GM21367 (cell line): ENCODE results near the gene FNBP1.

Experiments
- ATAC-seq: cut with Tn5 transposase; IDR thresholded peaks from one replicate; pipeline ENCODE4 v1.9.1; 2021; ENCODE audit not compliant: unreplicated experiment

The FNBP1 gene

GRCh38 chr9:130042885-130043653 lies at the start of gene FNBP1:
Gene FNBP1 (minus strand): TSS chr9:130043189. CDS start chr9:130042975, 214 bp downstream.
- ATAC-seq, result peak; percentile 37

DNA sequence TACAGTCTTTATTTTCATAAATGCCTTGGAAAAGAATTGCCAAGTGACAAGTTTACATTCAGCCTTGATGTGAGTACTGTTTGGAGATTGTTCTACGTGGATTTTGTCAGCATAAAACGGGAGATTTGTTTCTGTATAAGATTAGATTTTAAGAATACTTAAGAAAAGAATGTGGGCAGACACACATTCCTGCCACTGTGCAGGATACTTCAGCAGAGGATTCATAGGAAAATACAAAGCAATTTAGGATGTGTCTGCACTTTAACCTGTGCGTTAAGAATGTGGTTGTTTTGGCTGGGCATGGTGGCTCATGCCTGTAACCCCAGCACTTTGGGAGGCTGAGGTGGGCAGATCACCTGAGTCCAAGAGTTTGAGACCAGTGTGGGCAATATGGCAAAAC lies 47.9 kb upstream of the FNBP1 start:
- ATAC-seq, result no peak

- ATAC-seq, result no peak
Measured at GRCh38 chr9:130089141-130089540, 46.2 kb upstream of the FNBP1 start.

DNA sequence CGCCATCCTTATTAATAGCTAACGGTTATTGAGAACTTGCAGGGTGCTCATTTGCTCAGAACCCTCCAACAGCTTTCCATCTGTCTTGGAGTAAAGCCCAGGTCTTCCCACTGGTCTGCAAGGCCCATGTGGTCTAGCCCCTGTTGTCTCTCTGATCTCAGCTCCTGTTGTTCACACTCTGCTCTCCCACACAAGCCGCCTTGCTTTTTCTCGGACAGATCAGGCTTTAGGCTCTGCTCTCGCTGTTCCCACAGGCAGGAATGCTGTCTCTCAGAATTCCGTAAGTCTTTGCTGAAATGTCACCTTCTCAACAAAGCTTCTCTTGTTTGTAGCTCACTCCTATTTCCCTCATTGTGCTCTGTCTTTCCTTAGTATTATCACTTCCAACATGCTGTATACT lies 45.1 kb upstream of the FNBP1 start:
- ATAC-seq, result no peak

GRCh38 chr9:130084337-130084736 lies 41.3 kb upstream of the FNBP1 start:
- no peak for ATAC-seq

- no peak for ATAC-seq
Measured at GRCh38 chr9:130078547-130078946, 35.6 kb upstream of the FNBP1 start.

DNA sequence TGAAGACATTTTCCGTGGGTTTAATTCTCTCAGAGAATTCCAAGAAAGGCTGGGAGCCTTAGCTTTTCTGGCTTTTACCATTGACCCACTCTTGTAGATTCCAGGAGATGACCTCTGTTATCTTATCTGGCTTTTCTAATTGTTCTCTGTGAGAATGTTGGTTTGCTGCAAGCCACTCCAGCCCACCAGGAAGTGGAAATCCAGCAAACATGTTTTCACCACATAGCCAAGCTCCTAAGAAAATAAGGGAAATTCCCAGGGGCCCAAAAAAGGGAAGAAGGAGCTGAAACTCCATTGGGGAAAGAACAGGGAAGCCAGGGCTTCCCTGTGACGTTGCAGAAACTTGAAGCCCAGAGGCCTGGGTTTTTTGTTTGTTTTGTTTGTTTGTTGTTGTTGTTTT lies 30.4 kb upstream of the FNBP1 start:
- no peak for ATAC-seq

DNA sequence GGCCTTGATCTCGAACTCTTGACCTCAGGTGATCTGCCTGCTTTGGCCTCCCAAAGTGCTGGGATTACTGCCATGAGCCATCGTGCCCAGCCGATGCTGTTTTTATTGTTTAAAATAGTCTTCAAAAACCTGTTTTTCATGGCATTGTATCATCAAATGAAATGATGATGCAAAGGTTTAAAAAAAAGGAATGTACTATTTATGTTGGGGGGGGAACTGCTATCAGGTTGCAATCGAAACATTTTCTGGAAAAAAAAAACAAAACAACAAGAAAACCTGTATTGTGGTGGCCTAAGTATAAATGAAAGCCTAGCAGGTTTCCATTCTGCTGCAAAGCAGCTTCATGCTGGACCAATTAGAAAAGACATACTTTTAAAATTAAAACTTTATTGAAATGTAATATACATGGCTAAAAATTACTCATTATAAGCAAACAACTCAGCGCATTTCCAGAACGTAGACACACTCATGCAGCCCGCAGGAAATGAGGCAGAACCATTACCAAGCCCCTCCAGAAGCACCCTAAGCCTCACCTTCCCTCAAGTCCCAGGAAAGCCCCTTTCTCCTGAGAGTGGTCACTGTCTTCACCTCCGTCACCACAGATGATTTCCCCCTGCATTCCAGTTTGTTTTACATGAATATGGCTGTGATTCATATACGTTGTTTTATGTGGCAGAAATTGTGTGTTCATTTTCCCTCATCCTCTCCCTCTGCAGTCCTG lies 29.7 kb upstream of the FNBP1 start:
- no peak for ATAC-seq

DNA sequence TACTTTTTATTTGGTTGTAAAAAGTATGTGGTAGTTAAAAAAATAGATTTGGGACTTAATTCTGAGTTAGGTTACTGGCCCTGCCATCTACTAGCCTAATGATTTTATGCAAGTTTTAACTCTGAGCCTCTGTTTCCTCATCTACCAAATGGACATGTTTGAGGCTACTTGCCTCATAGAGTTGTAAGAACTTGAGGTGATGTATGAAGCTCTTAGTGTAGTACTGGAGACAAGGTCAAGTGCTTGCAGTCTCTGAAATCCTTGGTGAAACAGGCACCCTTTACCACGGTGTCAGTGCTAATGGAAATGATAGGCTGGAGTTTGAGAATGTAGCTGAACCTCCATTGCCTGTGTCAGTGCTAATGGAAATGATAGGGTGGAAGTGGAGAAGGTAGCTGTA lies 26.1 kb upstream of the FNBP1 start:
- no peak for ATAC-seq

DNA sequence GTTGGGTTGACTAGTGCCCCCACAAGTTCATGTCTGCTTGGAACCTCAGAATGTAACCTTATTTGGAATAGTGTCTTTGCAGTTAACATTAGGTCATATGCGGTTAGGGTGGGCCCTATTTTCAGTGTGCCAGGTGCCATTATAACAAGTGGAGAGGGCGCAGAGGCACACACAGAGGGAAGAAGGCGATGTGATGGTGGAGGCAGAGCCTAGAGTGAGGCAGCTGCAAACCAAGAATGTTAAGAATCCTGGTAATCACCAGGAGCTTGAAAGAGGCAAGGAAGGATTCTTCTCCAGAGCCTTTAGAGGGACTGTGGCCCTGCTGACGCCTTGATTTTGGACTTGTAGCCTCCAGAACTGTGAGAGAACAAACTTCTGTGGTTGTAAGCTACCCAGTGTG lies 21.6 kb upstream of the FNBP1 start:
- ATAC-seq, result no peak

DNA sequence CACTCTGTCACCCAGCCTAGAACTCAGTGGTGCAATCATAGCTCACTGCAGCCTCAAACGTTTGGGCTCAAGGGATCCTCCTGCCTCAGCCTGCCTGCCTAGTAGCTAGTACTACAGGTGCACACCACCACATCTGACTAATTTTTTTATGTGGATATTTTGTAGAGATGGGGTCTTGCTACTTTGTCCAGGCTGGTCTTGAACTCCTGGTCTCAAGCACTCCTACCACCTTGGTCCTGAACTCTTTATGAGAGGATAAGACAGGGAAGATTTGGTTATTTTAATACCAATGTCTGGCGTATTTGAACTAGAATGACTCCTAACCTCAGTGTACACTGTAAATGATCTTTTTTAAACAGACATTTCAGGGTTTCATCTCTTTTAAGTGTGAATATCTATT lies 19.8 kb upstream of the FNBP1 start:
- ATAC-seq, result no peak

DNA sequence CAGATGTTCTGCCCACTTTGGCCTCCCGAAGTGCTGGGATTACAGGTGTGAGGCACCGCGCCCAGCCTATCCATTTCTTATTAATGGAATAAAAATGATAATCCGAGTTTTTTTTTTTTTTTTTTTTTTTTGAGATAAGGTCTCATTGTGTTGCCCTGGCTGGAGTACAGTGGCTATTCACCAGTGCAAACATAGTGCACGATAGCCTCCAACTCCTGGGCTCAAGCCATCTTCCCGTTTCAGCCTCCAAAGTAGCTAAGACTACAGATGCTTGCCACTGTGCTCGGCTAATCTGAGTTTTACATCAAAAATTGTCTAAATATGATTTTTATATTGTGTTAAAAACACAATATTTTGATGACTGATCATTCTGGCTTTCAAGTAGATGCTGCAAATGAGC lies 17.3 kb upstream of the FNBP1 start:
- no peak for ATAC-seq

GRCh38 chr9:130058887-130059286 lies 15.9 kb upstream of the FNBP1 start:
- ATAC-seq, result no peak

- ATAC-seq, result no peak
Measured at GRCh38 chr9:130058154-130058553, 15.2 kb upstream of the FNBP1 start.

- no peak for ATAC-seq
Measured at GRCh38 chr9:130054820-130055219, 11.8 kb upstream of the FNBP1 start.

DNA sequence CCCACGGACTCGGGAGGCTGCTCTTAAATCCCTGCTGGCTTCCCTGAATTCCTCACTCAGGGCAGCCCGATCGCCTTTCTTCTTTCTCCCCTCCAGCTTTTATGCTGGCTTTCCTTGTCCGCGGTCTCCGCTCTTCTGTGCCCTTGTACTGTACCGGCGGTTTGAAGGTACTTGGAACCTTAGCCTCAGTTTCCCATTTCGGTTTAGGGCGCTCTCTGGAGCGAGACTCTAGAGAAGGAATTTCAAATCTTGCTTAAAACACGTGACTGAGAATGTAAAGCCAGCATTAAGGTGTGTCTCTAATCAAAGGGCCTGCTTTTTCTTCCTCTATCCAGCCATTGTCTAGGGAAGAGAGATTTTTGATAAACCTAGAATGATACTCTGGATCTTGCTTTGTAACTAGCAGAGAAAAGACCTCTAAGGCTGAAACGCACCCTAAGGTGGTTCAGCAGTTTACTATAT lies 11.4 kb upstream of the FNBP1 start:
- no peak for ATAC-seq

- ATAC-seq, result peak; percentile 68
Measured at GRCh38 chr9:130053504-130054324, 10.7 kb upstream of the FNBP1 start, which contains the start of gene GPR107. Gene GPR107 (plus strand): TSS chr9:130053906. CDS start chr9:130053933, 27 bp downstream.

DNA sequence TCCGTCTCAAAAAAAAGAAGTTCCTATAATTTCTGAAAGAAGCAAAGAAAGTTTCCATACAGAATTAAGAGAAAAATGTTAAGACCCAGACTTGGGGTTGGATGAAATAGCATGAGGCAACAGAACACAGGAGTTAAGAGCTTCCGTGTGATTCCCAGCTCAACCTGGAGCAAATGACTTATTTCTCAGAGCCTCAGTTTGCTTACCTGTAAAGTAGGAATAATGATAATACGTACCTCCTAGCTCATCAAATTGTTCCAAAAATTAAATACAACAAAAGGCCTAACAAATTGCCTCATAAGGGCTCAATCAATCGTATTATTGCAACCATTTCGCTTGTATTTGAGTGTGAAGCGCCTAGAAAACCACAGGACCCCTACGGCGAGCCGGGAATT lies 10.1 kb upstream of the FNBP1 start:
- no peak for ATAC-seq

- ATAC-seq, result no peak
Measured at GRCh38 chr9:130051855-130052254, 8.9 kb upstream of the FNBP1 start.

- no peak for ATAC-seq
Measured at GRCh38 chr9:130050462-130050861, 7.5 kb upstream of the FNBP1 start.

DNA sequence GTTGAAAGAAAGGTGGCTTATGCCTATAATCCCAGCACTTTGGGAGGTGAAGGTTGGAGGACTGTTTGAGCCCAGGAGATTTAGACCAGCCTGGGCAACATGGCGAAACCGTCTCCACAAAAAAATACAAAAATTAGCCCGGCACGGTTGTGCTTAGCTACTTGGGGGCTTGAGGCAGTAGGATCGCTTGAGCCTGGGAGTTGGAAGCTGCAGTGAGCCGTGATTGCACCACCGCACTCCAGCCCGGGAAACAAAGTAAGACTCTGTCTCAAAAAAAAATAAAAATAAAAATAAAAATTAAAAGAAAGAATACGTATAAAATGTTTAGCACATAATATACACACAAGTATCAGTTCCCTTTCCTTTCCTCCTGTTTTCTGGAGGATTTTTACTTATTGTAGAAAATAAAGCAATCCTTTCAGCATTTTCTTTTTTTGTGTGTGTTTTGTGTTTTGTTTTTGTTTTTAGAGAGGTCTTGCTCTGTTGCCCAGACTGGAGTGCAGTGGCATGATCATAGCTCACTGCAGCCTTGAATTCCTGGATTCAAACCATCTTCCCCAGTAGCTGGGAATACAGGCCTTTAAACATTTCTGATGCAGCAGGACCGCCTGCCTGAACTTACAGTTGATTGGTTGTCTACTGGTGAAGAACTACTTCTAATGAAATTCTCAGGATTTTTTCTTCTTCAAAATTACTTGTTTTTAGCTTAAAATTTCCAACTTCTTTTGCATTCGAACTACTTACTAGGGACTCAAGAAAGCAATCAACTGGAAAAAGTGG lies 6.6 kb upstream of the FNBP1 start:
- no peak for ATAC-seq
